HG02973 (cell line): ENCODE measurements around the gene PCBP3.

Source experiments
- ATAC-seq: cut with Tn5 transposase; IDR thresholded peaks from one replicate; pipeline ENCODE4 v1.9.1; 2021; ENCODE audit warnings: moderate library complexity; ENCODE audit not compliant: unreplicated experiment

The PCBP3 gene

DNA sequence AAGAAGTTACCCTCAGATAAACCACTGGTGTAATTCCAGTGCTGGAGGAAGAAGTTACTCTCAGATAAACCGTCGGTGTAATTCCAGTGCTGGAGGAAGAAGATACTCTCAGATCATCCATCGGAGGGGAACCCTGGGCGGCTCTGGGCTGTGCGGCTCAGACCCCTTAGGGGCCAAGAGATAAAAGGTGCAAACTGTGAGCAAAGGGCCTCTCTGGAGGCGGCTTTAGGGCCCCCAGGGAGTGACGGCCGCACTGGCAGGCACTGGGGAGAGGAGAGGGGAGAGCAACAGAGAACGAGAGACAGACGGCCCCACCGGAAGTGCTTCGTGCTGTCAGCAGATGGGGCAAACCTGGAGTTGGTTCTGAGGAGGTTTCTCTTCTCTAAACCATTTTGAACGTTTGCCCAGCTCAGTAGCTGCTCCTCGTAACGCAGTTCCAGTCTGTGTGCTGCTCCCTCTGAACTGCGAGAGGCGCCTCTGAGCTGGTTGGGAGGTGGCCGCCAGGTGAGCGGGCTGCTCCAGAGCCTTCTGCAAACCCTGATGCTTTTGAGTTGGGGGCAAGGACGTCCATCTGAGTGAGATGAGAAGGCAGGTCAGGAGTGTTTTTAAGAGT is 275.4 kb downstream of the PCBP3 start:
- ATAC-seq = no peak

GRCh38 chr21:45919593-45919992 is 276.1 kb downstream of the PCBP3 start:
- ATAC-seq = no peak

DNA sequence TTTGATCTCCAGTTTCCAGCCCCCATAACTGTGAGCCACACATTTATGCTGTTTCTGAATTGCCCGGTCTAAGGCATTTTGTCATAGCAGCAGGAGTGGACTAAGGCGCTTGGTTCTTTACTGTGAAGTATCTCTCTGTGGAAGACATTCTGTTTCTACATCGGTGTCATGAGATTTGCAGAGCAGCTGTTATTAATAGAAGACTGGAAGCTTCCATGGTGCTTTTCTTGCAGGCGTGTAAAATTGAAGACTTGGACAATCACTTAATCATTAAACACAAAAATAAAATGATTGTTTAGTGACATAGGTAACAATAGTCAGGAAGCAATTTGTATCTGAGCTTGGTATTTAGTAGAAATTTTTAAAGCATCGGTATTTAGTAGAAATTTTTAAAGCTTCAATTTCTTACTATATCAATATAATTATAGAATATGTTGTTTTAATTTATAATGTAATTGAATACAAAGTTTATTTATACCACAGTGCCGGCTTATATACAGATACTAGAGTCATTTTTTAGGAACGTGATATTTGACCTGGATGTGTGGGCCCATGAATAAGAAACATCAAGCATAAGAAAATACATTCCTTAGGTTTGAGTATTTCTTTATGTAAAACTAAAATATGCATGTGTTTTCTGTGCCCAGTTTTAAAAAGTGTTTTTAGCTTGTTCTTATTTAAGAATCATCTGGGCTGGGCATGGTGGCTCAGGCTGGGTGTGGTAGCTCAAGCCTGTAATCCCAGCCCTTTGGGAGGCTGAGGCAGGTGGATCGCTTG is 277.5 kb downstream of the PCBP3 start:
- no peak for ATAC-seq

GRCh38 chr21:45921917-45922316 is 278.4 kb downstream of the PCBP3 start:
- no peak for ATAC-seq

GRCh38 chr21:45922648-45923047 is 279.1 kb downstream of the PCBP3 start:
- no peak for ATAC-seq

- no peak for ATAC-seq
These were observed 279.6 kb downstream of the PCBP3 start for GRCh38 chr21:45923146-45923545.

GRCh38 chr21:45926281-45926680 is 282.8 kb downstream of the PCBP3 start:
- ATAC-seq = no peak

GRCh38 chr21:45927032-45927431 is 283.5 kb downstream of the PCBP3 start:
- ATAC-seq = no peak

GRCh38 chr21:45927851-45928850 is 284.6 kb downstream of the PCBP3 start:
- no peak for ATAC-seq

- no peak for ATAC-seq
These were observed 285.9 kb downstream of the PCBP3 start for GRCh38 chr21:45929449-45929848.

GRCh38 chr21:45930231-45930760 is 286.8 kb downstream of the PCBP3 start:
- ATAC-seq = no peak

DNA sequence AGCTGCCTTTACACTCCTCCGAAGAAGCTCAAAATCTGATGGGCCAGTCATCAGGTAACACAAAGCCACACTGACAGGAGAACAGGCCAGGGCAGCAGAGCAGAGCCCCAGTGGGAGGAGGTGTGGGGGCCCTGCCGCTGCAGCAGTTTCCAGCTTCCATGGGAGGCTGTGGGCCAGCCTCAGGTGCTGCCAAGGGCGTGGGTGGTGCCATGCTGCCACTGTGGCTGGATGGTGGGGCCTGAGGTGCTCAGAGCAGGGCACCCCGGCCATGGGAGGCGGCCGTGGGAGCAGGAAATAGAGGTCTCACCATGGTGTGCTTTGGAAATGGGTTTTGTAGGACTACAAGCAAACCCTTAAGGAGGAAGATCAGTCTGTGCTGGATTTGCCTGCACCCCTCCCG is 287.3 kb downstream of the PCBP3 start:
- ATAC-seq = no peak

GRCh38 chr21:45931397-45931969 is 288.0 kb downstream of the PCBP3 start:
- no peak for ATAC-seq

GRCh38 chr21:45932922-45933502 is 289.5 kb downstream of the PCBP3 start:
- no peak for ATAC-seq

GRCh38 chr21:45934085-45934484 is 290.6 kb downstream of the PCBP3 start:
- no peak for ATAC-seq

DNA sequence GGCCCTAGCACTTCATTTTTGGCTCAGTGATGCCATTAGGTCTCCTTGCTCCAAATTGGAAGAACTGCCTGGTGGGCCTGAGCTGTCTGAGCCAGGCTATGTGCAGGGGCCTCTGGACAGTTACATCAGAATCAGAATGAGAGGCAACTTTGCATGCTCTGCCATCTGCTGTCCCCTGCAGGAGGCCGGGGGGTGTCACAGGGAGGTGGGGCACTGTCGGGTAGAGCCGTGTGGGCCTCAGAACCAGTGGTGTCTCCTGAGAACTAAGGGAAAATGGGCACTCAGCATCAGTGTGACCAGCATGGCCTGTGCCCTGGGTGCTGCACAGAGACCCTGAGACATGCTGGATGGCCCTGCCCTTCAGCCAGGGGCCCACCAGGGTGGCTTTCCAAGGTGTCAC is 291.0 kb downstream of the PCBP3 start:
- ATAC-seq = no peak

- no peak for ATAC-seq
These were observed 292.1 kb downstream of the PCBP3 start for GRCh38 chr21:45935628-45936027.

DNA sequence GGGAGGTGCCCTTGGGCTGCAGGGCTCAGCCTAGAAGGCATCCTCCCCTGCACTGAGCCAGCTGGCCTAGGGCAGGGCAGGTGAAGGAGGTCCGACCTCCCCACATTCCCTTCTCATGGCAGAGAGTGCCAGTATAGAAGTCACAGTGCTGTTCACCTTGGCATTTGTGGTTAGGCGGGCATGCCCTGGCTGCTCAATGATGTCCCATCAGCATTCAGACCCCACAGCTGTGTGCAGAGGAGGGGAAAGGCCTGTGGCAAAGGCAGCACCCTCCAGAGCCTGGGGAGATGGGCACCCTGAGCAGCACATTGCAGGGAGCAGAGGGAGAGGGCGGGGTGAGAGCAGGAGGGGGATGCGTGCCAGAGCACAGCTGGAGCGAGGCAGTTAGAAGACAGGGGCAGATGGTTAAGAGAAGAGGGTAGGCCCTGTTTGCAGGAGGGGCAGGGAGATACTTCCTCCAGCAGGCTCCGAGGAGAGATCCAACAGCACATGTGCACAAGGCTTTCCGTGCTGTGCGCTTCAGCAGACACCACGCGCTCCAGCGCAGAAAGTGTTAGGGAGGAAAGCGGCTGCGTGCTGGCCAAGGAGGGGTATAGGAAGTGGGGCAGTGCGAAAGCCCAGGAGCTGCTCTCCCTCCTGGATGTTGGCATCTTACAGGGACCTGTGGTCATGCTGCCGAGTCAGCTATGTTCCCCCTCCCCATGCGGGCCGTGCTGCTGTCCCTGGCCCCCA is 294.4 kb downstream of the PCBP3 start:
- ATAC-seq = no peak

DNA sequence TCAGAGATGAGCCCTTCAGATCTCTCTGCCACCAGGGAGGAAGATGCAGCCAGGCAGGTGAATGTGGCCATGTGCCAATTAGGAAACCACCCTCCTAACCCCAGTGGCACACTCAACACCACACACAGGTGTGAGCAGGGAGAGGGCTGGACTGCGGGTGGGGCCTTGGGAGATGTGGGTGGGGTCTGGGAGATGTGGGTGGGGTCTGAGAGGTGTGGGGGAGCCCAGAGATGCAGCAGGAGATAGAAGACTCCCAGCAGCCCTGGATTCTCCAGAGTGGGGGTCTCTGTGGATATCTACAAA is 294.9 kb downstream of the PCBP3 start:
- no peak for ATAC-seq
